Common myeloid progenitor, CD34-positive (primary cell): Measurements from ENCODE around the gene STAMBP.

Experiments
- CTCF ChIA-PET: fragments of 350-600 bp; sonication (Branson Sonifier 250); formaldehyde crosslinking; loops from one replicate; lab custom pipeline; 2021; ENCODE audit warnings: antibody characterized with exemption; lab: Charles Lee
- POLR2A ChIA-PET: fragments of 350-600 bp; sonication (Branson Sonifier 250); formaldehyde crosslinking; loops from one replicate; lab custom pipeline; 2021; ENCODE audit warnings: antibody characterized with exemption; lab: Charles Lee
- DNase-seq, 3 donors: peaks; one replicate each; pipeline versions ENCODE4 v3.0.0 to v3.0.0-alpha.2; 2013
- H3K27ac ChIP-seq, 2 experiments: 1 replicate in 1 of 2; 2 replicates in 1 of 2; pipeline ENCODE4 v1.7.0; 2013; ENCODE audit warnings: inconsistent platforms in 2 of 2, low read length in 2 of 2, mild to moderate bottlenecking in 2 of 2, low read depth in 1 of 2, moderate library complexity in 1 of 2; ENCODE audit not compliant: severe bottlenecking in 2 of 2, insufficient read depth in 1 of 2, poor library complexity in 1 of 2
- H3K27me3 ChIP-seq, 5 experiments: replicated peaks in 2 of 5; 1 replicate in 3 of 5; 2 replicates in 2 of 5; pipeline versions ENCODE4 v1.6.1 to v1.7.0; 2013; ENCODE audit warnings: low read length in 4 of 5, mild to moderate bottlenecking in 2 of 5, moderate library complexity in 2 of 5, inconsistent platforms in 1 of 5; ENCODE audit not compliant: insufficient read depth in 5 of 5, control insufficient read depth in 4 of 5
- H3K36me3 ChIP-seq, 4 experiments: 1 replicate in 2 of 4; 2 replicates in 2 of 4; pipeline versions ENCODE4 v1.6.1 to v1.7.0; 2013; ENCODE audit warnings: low read length in 3 of 4, control low read depth in 1 of 4, mild to moderate bottlenecking in 1 of 4; ENCODE audit not compliant: control insufficient read depth in 4 of 4, insufficient read depth in 4 of 4
- H3K4me1 ChIP-seq, 4 experiments: 1 replicate in 3 of 4; 2 replicates in 1 of 4; pipeline versions ENCODE4 v1.6.1 to v1.7.1; 2013; ENCODE audit warnings: low read length in 3 of 4, mild to moderate bottlenecking in 3 of 4, control low read depth in 1 of 4, inconsistent platforms in 1 of 4, moderate library complexity in 1 of 4; ENCODE audit not compliant: control insufficient read depth in 4 of 4, insufficient read depth in 4 of 4; ENCODE audit errors: control extremely low read depth in 1 of 4
- H3K4me3 ChIP-seq, 7 experiments: 1 replicate in 4 of 7; 2 replicates in 3 of 7; pipeline versions ENCODE4 v1.5.1 to v1.7.0; 2013; ENCODE audit warnings: mild to moderate bottlenecking in 7 of 7, low read length in 6 of 7, moderate library complexity in 6 of 7, inconsistent platforms in 2 of 7, low read depth in 2 of 7, control low read depth in 1 of 7; ENCODE audit not compliant: insufficient read depth in 4 of 7, control insufficient read depth in 1 of 7; ENCODE audit errors: extremely low read depth in 1 of 7
- H3K9me3 ChIP-seq, 5 experiments: 1 replicate in 4 of 5; 2 replicates in 1 of 5; pipeline versions ENCODE4 v1.6.1 to v1.7.1; 2013; ENCODE audit warnings: low read length in 4 of 5, mild to moderate bottlenecking in 2 of 5, inconsistent platforms in 1 of 5, low read depth in 1 of 5, moderate library complexity in 1 of 5; ENCODE audit not compliant: control insufficient read depth in 4 of 5, insufficient read depth in 2 of 5; ENCODE audit errors: control extremely low read depth in 1 of 5
- WGBS: methylation state at CpG from one replicate; pipeline ENCODE4 v1.1.5; 2013; ENCODE audit not compliant: insufficient coverage; 5-methylcytosine and 5-hydroxymethylcytosine counted together

Gene STAMBP

DNA sequence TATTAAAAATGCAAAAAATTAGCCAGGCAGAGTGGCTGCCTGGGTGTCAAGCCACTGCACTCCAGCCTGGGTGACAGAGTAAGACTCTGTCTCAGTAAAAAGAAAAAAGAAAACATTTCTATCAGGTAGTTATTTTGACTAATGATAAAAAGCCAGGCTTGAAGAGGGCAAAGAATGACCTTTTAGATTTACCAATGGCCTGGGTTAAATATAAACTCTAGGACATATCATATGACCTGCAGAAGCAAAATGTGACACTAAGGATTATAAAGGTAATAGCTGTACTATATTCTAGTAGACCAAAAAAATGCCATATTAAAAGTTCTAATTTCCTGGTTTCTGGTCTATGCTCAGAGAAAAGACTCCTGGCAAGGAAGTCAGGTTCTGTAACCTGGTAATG is 16.1 kb upstream of the STAMBP start:
- H3K27me3 ChIP-seq = no peaks in the 10 kb centered on the region
- POLR2A ChIA-PET = no interaction called here
- no peaks in the 10 kb centered on the region for H3K9me3 ChIP-seq
- no peaks in the 10 kb centered on the region for H3K36me3 ChIP-seq
- H3K4me3 ChIP-seq = no peak overlapping the region
- H3K4me1 ChIP-seq = no peaks in the 10 kb centered on the region
- H3K27ac ChIP-seq = no peak overlapping the region
- no peak for DNase-seq
- CTCF ChIA-PET = interaction anchor here (1.0 to 3.3 kb wide), 2 partner anchors 11 to 15 kb away, joined by 3 to 18 read pairs; no protein-coding TSS in a partner anchor

DNA sequence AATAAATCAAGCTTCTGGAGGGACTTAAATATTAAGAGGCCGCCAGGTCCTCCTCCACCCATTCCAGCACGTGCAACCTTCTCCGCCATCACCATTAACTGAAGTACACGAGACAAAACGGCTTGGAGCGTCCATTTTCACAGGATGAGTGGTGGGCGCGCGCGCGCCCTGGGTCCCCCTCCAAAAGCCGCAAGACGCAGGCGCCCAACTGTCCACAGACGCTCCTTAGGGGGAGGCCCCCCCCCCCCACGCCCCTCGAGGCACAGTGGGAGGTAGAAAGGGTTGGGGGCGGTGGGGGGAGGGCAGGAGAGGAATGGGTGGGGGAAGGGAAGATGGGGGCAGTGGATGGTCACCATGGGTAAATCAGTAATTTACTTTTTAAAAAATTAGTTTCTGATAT is 10.5 kb upstream of the STAMBP start:
- Histone ChIP-seq H3K9me3 (no peaks in the 10 kb centered on the region), H3K4me1 (peaks cover 0 to 4% (median 0%) of the 10 kb centered on the region in 4 experiments), H3K4me3 (no peak overlapping the region), H3K27me3 (no peaks in the 10 kb centered on the region), H3K27ac (no peak overlapping the region), H3K36me3 (no peaks in the 10 kb centered on the region)
- 95% methylated on average over 9 of the region's 18 CpGs for WGBS
- CTCF ChIA-PET = no interaction called here
- DNase-seq = no peak
- POLR2A ChIA-PET = no interaction called here

DNA sequence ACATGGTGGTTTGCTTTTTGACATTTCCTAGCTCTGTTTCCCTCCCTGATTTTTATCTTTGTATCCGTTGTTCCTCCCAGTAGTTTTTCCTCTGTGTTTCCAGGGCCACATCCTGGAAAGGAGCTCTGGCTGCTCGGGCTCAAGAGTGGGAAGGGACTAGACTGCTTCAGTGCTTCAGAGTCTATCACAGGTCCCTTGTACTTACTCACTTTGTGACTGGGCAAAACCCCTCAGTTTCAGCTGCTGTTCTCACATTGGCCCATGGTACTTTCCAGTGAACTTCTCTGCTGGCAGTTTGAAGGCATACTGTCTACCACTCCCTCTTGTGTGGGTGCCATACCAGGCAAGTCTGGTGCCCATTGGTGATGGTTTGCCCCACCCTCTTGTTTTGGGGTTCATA is 7.5 kb upstream of the STAMBP start:
- H3K4me1 ChIP-seq = peaks cover 0 to 4% (median 0%) of the 10 kb centered on the region in 4 experiments
- H3K9me3 ChIP-seq = no peaks in the 10 kb centered on the region
- POLR2A ChIA-PET = no interaction called here
- no peak overlapping the region for H3K27ac ChIP-seq
- WGBS = 0% methylated on average over 1 of the region's 2 CpGs
- peak in 2 of 3 donors; percentile 41 to 48 for DNase-seq
- CTCF ChIA-PET = interaction anchor here (0.5 to 1.9 kb wide), 7 partner anchors 10 to 513 kb away, joined by 3 to 8 read pairs (median 3); partner anchors contain the start of gene ACTG2
- H3K27me3 ChIP-seq = no peaks in the 10 kb centered on the region
- H3K4me3 ChIP-seq = no peak overlapping the region
- no peaks in the 10 kb centered on the region for H3K36me3 ChIP-seq

DNA sequence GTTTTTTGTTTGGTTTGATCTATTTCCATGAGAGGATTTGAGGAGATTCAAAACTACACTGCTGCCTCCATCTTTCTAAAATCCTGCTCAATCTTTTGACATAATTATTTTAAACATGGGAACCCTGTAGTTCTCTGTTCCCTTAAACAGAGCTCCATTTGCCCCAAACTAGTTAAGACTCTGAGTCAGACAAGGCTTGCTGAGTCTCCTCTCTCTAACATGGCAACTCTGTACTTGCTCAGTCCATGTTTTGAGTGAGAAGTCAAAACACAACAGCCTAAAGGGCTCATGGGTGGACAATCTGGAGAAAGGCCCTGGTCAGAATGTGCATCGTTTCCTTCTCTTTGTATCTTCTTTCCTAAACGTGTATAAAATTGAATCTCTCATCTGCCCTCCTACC is 7.1 kb upstream of the STAMBP start:
- H3K36me3 ChIP-seq = no peaks in the 10 kb centered on the region
- H3K27me3 ChIP-seq = no peaks in the 10 kb centered on the region
- H3K4me1 ChIP-seq = peaks cover 0 to 4% (median 0%) of the 10 kb centered on the region in 4 experiments
- no peak for DNase-seq
- no peaks in the 10 kb centered on the region for H3K9me3 ChIP-seq
- CTCF ChIA-PET = interaction anchor here (0.5 to 4.3 kb wide), 12 partner anchors 26 to 329 kb away, joined by 3 to 35 read pairs (median 3); partner anchors contain the start of gene ACTG2
- POLR2A ChIA-PET = no interaction called here
- H3K4me3 ChIP-seq = no peak overlapping the region
- H3K27ac ChIP-seq = no peak overlapping the region
- 93% methylated on average over 2 of the region's 2 CpGs for WGBS

DNA sequence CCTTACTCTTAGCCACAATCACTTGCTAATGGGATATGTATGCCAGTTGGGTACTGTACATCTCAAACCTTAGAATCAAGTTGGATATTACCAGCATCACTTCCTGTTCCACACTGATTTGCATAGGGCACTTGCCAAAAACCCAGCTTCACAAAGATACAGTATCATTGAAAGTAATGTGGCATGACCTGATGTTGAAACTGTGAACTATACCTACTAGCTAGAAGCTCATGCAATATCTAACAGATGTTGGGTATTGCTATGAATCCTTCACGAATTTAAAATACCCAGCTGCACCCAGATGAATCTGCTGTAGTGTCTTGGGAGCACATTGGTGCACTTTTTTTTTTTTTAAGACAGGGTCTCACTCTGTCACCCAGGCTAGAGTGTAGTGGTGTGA is 6.5 kb upstream of the STAMBP start:
- Histone ChIP-seq H3K9me3 (no peaks in the 10 kb centered on the region), H3K36me3 (no peaks in the 10 kb centered on the region), H3K27ac (no peak overlapping the region), H3K4me3 (no peak overlapping the region), H3K4me1 (peaks cover 0 to 4% (median 0%) of the 10 kb centered on the region in 4 experiments), H3K27me3 (no peaks in the 10 kb centered on the region)
- no peak for DNase-seq
- ChIA-PET CTCF (interaction anchor here (0.6 to 4.3 kb wide), 15 partner anchors 10 to 667 kb away, joined by 3 to 35 read pairs (median 4); no protein-coding TSS in a partner anchor), POLR2A (no interaction called here)
- 100% methylated on average over 1 of the region's 1 CpG for WGBS

DNA sequence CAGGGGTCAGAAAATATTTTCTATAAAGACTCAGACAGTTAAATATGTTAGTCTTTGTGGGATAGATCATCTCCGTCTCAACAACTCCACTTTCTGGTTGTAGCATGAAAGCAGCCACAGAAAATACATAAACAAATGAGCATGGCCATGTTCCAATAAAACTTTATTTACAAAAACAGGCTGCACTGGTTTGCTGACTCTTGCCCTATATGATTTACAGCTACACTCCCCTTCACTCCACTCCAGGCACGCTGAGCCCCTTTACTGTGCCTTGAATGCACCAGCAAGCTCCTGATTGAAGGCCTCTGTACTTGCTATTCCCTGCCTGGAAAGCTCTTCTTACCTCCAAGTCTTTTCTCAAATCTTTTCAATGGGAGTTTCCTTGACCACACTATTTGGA is 5.8 kb upstream of the STAMBP start:
- POLR2A ChIA-PET = no interaction called here
- CTCF ChIA-PET = interaction anchor here (1.1 to 4.3 kb wide), 11 partner anchors 11 to 512 kb away, joined by 3 to 35 read pairs (median 8); no protein-coding TSS in a partner anchor
- 91% methylated on average over 1 of the region's 2 CpGs for WGBS
- Histone ChIP-seq H3K4me1 (peaks cover under 1 to 10% (median 3%) of the 10 kb centered on the region in 4 experiments), H3K4me3 (no peak overlapping the region), H3K27me3 (no peaks in the 10 kb centered on the region), H3K36me3 (no peaks in the 10 kb centered on the region), H3K27ac (no peak overlapping the region), H3K9me3 (no peaks in the 10 kb centered on the region)
- no peak for DNase-seq

DNA sequence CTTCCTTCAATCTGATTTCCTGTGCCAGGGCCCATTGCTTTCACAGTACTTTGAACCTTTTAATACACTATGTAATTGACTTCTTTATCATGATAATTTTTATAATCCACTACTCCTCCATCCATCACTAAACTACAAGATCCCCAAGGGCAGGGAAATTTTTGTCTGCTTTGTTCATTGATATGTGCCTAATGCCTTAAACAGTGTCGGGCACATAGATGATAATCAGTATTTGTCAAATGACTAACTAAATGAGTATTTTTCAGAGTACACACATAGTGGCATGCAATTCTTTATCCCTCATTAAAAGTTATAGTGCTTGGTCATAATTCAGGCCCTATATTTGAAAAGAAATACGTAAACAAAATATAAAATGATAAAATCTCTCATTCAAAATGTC is 5.3 kb upstream of the STAMBP start:
- Histone ChIP-seq H3K36me3 (no peaks in the 10 kb centered on the region), H3K27ac (no peak overlapping the region), H3K27me3 (no peaks in the 10 kb centered on the region), H3K4me1 (peaks cover 5 to 14% (median 7%) of the 10 kb centered on the region in 4 experiments), H3K9me3 (no peaks in the 10 kb centered on the region), H3K4me3 (no peak overlapping the region)
- WGBS = no CpG with 5 or more reads among the region's 2 CpGs
- CTCF ChIA-PET = interaction anchor here (1.0 to 4.3 kb wide), 13 partner anchors 11 to 511 kb away, joined by 3 to 35 read pairs (median 5); no protein-coding TSS in a partner anchor
- DNase-seq = no peak
- POLR2A ChIA-PET = no interaction called here
